Mesothelial cell of epicardium (in vitro differentiated cells): Measurements from ENCODE around the gene NPHP4. TPM values are rescaled to one million over a fixed set of nuclear protein-coding genes. Genes with fewer than 3 reads are reported as not detected.

ENCODE experiments used
- DNase-seq, 2 experiments: peaks; one replicate each; pipeline ENCODE4 v3.0.0; 2021; ENCODE audit warnings: low spot score in 2 of 2; ENCODE audit not compliant: unreplicated experiment in 2 of 2
- H3K27ac Mint-ChIP-seq: 2 replicates; pipeline ENCODE4 v1.8.0; 2021; ENCODE audit warnings: mixed read lengths
- H3K27me3 Mint-ChIP-seq: 2 replicates; pipeline ENCODE4 v1.8.0; 2021; ENCODE audit warnings: low read depth, mixed read lengths
- H3K36me3 Mint-ChIP-seq: 2 replicates; pipeline ENCODE4 v1.8.0; 2021; ENCODE audit warnings: mixed read lengths
- H3K4me1 Mint-ChIP-seq: 2 replicates; pipeline ENCODE4 v1.8.0; 2021; ENCODE audit warnings: mixed read lengths
- H3K4me3 Mint-ChIP-seq: 2 replicates; pipeline ENCODE4 v1.8.0; 2021; ENCODE audit warnings: mild to moderate bottlenecking, moderate library complexity, mixed read lengths
- H3K9me3 Mint-ChIP-seq: 2 replicates; pipeline ENCODE4 v1.8.0; 2021; ENCODE audit warnings: mixed read lengths
- total RNA-seq: library from RNA; stranded (reverse); gene quantifications from 3 replicates; pipeline ENCODE4 v1.2.1, GENCODE V29; 2021
- TF ChIP-seq, protein P1 (sequence below): fragments of 200-600 bp; sonication (generic); IDR thresholded peaks from one replicate; pipeline ENCODE4 v1.5.0; 2021; ENCODE audit warnings: antibody characterized with exemption; ENCODE audit not compliant: unreplicated experiment

The NPHP4 gene
- total RNA-seq, 1 donor from 2014 or later, result 16.4 TPM

DNA sequence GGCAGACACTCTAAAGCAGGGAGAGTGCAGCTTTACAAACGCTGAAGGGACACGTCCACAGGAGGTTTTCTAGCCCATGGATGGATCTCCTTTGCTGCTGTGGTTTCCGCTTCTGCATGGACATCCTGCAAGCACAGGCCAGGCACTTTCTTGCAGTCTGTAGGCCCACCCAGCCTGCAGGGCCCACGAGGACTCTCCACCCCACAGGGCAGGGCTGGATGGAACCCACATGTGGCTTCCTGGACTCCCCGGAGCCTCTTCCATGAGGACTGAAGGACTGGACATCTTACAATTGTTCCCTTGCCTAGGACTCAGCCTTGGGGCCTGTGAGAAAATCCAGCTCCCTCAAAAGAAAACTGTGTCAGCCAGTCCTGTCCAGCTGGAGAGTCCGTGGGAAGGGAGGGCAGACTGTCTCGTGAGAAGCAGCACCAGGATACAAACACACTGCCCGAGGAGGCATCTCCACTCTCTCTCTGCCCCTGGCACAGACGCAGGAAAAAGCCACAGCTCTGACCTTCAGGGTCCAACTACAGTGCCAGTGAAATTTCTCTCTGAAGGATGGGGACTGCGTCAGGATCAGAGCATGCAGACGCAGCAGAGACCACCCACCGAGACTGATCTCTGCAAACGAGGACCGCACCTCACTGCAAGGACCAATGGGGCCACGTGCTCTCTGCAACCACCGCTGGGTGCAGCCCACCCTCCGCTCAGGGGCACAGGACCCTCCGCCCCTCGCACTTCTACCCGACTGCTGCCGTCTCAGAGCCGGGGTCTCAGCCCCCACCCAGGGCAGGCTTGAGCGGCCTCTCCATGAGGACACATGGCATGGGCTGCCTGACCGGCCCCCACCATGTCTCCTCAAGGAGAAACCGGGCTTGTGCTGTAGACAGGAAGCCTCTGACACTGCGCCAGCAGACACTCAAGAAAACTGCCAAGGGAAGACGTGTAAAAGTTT is 130.1 kb downstream of the NPHP4 start:
- Mint-ChIP-seq H3K36me3 (no peaks in the 10 kb centered on the region), H3K27me3 (no peaks in the 10 kb centered on the region), H3K9me3 (no peaks in the 10 kb centered on the region), H3K4me3 (no peak overlapping the region), H3K4me1 (peaks cover 6% of the 10 kb centered on the region), H3K27ac (no peak overlapping the region)
- no peak for DNase-seq
- TF ChIP-seq, protein P1, sequence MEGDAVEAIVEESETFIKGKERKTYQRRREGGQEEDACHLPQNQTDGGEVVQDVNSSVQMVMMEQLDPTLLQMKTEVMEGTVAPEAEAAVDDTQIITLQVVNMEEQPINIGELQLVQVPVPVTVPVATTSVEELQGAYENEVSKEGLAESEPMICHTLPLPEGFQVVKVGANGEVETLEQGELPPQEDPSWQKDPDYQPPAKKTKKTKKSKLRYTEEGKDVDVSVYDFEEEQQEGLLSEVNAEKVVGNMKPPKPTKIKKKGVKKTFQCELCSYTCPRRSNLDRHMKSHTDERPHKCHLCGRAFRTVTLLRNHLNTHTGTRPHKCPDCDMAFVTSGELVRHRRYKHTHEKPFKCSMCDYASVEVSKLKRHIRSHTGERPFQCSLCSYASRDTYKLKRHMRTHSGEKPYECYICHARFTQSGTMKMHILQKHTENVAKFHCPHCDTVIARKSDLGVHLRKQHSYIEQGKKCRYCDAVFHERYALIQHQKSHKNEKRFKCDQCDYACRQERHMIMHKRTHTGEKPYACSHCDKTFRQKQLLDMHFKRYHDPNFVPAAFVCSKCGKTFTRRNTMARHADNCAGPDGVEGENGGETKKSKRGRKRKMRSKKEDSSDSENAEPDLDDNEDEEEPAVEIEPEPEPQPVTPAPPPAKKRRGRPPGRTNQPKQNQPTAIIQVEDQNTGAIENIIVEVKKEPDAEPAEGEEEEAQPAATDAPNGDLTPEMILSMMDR, result no peak

DNA sequence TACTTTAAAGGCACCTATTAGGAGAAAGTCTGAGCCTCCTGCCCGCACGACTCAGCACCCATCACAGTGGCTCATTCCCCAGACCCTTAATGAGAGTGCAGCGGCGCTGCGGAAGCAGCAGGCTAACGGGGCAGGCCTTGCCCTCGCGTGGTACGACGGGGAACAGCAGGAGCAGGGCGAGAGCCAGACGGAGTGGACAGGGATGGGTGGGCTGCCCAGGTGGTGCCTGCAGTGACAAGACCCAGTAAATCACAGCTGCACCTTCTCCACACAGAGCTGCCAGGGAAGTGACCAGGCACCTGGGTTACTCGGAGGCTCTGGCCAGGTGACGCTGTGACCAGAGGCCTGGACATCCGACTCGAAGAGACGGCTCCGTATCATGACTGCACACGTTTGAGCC is 131.9 kb downstream of the NPHP4 start:
- TF ChIP-seq, protein P1, result no peak
- Mint-ChIP-seq H3K36me3 (no peaks in the 10 kb centered on the region), H3K27ac (no peak overlapping the region), H3K27me3 (no peaks in the 10 kb centered on the region), H3K9me3 (no peaks in the 10 kb centered on the region), H3K4me3 (no peak overlapping the region), H3K4me1 (peaks cover 6% of the 10 kb centered on the region)
- DNase-seq, result no peak

DNA sequence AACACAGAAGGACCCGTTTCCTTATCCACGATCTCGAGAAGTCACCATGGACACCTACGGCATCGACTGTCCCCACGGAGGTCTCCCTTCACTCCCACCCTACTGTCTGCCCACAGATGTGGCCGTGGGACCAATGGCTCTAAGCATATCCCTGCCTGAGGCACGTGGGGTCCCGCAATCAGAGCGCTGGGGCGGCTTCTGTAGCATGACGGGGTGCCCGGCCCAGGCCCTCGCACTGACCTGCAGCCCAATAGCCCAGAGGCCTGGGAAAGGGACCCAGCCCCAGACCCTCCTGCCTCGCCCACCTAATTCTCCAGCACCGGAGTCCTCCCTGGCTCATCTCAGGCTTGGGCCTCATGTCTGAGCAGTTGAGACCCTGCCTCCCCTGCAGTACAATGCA is 132.5 kb downstream of the NPHP4 start:
- no peak for DNase-seq
- TF ChIP-seq, protein P1, result no peak
- Mint-ChIP-seq H3K27me3 (no peaks in the 10 kb centered on the region), H3K9me3 (no peaks in the 10 kb centered on the region), H3K36me3 (no peaks in the 10 kb centered on the region), H3K4me3 (no peak overlapping the region), H3K27ac (no peak overlapping the region), H3K4me1 (peaks cover 6% of the 10 kb centered on the region)

DNA sequence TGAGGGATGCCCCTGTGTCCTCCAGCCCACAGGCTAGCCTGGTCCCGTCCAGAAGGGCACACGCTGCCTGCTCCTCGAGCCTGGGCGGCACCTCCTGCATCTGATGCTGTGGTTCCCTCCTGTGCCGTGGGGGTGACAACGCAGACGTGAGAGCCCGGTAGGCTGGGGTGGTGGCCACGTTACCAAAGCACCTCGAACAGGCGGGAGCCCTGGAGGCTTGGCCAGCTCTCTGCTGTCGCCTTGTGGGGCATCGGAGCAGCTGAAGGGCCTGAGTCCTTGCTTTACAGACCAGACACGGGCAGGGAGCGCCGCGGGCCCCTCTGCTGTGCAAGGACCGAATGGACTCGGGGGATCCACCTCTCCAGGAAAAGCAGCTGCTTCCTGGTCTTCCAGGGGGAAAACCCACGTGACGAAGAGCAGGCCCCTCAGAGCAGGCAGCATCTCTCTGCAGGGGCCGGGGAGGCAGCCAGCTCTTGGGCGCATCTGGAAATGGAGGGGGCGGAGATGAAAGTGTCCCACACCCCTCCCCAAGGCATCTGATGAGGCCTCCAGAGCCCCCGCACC is 133.3 kb downstream of the NPHP4 start:
- Mint-ChIP-seq H3K27ac (no peak overlapping the region), H3K4me3 (no peak overlapping the region), H3K36me3 (no peaks in the 10 kb centered on the region), H3K27me3 (no peaks in the 10 kb centered on the region), H3K4me1 (peaks cover 6% of the 10 kb centered on the region), H3K9me3 (peaks cover under 1% of the 10 kb centered on the region)
- TF ChIP-seq, protein P1, result no peak
- DNase-seq, result no peak

DNA sequence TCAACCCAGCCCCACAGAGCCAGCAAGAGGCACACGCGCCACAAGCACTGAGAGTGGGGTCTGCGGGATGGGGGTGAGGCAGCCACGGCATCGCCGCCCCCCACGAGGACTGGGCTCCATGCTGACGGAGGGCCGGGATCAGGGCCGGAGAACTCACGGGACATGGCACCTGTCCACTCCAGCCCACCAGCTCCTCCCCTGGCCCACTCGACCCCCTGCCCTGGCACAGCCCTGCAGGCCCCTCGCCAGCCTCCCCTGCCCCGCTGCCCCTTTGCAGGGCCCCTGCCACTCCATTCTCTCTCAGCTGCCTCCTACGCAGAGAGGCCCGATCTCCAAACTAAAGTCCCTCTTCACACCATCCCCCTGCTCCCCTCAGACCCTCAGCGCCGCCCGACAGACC is 134.0 kb downstream of the NPHP4 start:
- no peaks in the 10 kb centered on the region for H3K27me3 Mint-ChIP-seq
- DNase-seq, result no peak
- H3K9me3 Mint-ChIP-seq, result peaks cover 4% of the 10 kb centered on the region
- peaks cover 6% of the 10 kb centered on the region for H3K4me1 Mint-ChIP-seq
- TF ChIP-seq, protein P1, result no peak
- no peak overlapping the region for H3K4me3 Mint-ChIP-seq
- no peak overlapping the region for H3K27ac Mint-ChIP-seq
- no peaks in the 10 kb centered on the region for H3K36me3 Mint-ChIP-seq
